ENCODE measurements around the gene SPSB1. TPM values are rescaled to one million over a fixed set of nuclear protein-coding genes. Genes with fewer than 3 reads are reported as not detected.
A peak's percentile ranks its signal among the peaks of the same experiment; 100 is the strongest.

The SPSB1 gene
- total RNA-seq, 2 experiments from 2014 or later, result 8.2 to 9.0 TPM

DNA sequence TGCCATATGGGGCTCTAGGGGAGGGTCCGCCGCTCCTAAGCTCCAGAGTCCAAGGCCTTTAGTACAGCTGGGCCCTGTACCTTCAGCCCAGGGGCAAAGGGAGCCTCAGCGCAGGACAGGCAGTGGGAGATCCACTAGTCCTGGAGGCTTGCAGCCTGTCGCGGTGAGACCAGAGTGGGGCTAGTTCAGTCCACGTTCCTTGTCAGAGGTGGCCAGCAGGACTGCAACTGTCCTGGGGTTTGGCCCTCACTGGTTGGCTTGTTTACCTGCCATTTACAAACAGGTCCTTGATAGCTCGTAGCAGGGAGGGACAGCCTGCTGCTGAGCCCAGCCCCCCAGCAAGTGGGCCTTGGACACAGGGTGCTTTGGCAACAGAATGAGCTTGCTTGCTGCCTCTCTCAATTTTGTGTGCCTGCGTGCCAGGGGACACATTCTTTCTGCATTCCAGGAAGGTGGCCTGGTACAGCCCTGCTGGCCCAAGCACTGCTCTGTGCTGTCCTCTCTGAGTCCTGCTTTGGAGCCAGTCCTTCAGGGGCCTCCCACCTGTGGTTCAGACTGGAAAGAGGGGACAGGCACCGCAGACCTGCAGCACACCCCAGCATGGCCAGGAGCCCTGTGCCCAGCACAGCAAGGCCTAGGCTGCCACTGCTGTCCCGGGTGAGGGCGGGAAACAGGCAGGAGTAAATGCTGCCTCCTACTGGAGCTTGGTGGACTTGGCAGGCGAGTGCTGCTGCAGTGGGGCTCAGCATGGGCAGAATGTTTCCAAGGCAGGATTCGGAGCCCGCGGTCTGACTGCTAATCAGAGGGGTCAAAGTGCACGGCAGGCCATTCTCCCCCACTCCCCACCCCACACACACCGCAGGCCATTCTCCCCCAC is 42.9 kb upstream of the SPSB1 start:
- Mint-ChIP-seq H3K4me1 (peaks cover 4% of the 10 kb centered on the region), H3K36me3 (no peaks in the 10 kb centered on the region), H3K4me3 (no peak overlapping the region), H3K27me3 (no peaks in the 10 kb centered on the region), H3K27ac (no peak overlapping the region), H3K9me3 (ENCODE audit: low read depth) (no peaks in the 10 kb centered on the region)
- CTCF ChIA-PET, result interaction anchor here (0.8 to 3.5 kb wide), 14 partner anchors 10 to 193 kb away, joined by 3 to 16 read pairs (median 4); partner anchors contain the start of gene H6PD
- DNase-seq (peak; percentile 57), ATAC-seq (peak; percentile 69)

DNA sequence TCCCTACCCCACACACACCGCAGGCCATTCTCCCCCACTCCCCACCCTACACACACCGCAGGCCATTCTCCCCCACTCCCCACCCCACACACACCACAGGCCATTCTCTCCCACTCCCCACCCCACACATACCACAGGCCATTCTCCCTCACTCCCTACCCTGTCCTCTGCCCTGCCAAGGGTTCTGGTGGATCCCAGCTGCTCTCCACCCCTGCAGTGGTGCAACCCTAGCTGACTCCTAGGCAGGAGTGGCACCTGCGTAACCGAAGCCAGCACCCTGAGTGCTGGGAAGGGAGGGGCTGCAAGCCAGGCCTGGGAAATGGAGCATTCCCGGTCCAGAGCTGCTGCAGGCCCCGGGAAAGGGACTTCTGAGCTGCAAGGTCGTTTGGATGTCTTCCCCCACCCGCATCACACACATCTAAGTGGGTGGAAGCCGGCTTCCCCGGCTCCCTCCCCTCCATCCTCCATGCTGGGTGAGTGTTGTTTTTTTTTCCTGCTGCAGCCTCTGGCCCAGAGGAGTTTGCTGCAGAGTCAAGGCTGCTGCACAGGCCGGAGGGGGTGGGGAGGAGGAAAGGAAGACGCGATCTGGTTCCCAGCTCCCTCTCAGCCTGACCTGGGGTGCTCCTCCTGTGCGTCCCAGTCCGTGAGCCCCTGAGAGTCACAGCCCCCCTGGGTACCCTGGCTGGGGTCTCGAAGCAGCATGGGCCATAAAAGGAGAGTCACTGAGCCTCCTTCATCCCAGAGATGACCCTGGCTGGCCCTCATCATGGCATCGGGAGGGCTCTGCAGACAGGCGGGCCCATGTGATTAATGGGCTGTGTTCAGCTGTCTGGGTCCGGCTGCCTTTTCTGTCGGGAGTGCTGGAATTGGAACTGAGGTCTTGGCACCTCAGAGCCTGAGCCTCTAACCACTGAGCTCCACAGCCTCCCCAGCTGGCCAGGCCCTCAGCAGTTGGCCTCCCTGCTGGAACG is 42.0 kb upstream of the SPSB1 start:
- H3K9me3 Mint-ChIP-seq (ENCODE audit: low read depth), result no peaks in the 10 kb centered on the region
- DNase-seq (no peak), ATAC-seq (no peak)
- no peak overlapping the region for H3K4me3 Mint-ChIP-seq
- H3K36me3 Mint-ChIP-seq, result no peaks in the 10 kb centered on the region
- H3K27me3 Mint-ChIP-seq, result no peaks in the 10 kb centered on the region
- no peak overlapping the region for H3K27ac Mint-ChIP-seq
- CTCF ChIA-PET, result interaction anchor here (1.0 to 3.5 kb wide), 12 partner anchors 11 to 145 kb away, joined by 3 to 16 read pairs (median 4); partner anchors contain the start of gene H6PD
- no peaks in the 10 kb centered on the region for H3K4me1 Mint-ChIP-seq

DNA sequence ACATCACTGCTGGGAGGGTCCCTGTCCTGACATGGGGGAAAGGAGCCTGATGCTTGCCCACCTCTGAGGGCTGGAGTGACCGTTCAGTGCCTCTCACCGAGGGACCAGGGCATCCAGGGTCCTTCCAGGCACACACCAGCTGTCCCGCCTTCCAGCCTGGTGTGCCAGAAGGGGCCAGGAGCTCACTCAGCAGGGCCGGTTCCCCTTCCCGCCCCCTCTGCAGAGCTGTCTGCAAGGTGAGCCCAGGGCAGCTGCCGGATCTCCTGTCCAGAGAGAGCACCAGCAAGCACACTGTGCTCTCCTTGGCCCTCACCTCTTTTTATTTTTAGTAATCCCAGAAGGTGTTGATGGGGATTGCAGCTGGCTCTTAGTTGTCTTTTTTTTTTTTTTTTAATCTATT is 41.2 kb upstream of the SPSB1 start:
- no peak for ATAC-seq

DNA sequence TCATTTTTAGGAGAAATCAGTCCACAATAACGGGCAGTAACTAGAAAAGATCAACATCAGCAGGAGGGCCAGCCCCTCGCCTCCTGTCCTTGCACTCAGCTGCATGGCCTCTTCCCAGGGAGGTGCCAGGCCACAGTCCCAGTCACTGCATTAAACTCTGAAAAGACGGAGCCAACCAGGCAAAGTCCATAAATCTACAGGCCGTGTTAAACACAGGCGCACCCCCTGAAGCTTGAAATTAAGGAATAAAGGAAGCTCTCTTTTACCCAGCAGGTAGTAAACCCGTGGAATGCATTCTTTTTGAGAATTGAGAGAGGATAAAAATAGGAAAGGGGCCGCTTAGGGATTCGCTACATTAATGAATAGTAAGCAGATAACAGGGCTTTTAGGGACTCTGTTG is 39.7 kb upstream of the SPSB1 start:
- DNase-seq (no peak), ATAC-seq (no peak)
- no peak overlapping the region for H3K4me3 Mint-ChIP-seq
- H3K27me3 Mint-ChIP-seq, result no peaks in the 10 kb centered on the region
- no peak overlapping the region for H3K27ac Mint-ChIP-seq
- CTCF ChIA-PET, result interaction anchor here (1.6 to 2.7 kb wide), 3 partner anchors 14 to 238 kb away, joined by 6 to 10 read pairs (median 8); no protein-coding TSS in a partner anchor
- H3K4me1 Mint-ChIP-seq, result no peaks in the 10 kb centered on the region
- H3K9me3 Mint-ChIP-seq (ENCODE audit: low read depth), result peaks cover under 1% of the 10 kb centered on the region
- peaks cover 3% of the 10 kb centered on the region for H3K36me3 Mint-ChIP-seq

More for the DNA sequence above, 41.2 kb upstream of the SPSB1 start:
- CTCF ChIA-PET, result interaction anchor here (1.2 to 3.5 kb wide), 4 partner anchors 18 to 239 kb away, joined by 3 to 16 read pairs (median 8); partner anchors contain the start of gene H6PD
- Mint-ChIP-seq H3K27me3 (no peaks in the 10 kb centered on the region), H3K27ac (no peak overlapping the region), H3K4me1 (no peaks in the 10 kb centered on the region), H3K36me3 (no peaks in the 10 kb centered on the region), H3K4me3 (no peak overlapping the region), H3K9me3 (ENCODE audit: low read depth) (no peaks in the 10 kb centered on the region)
- no peak for DNase-seq

DNA sequence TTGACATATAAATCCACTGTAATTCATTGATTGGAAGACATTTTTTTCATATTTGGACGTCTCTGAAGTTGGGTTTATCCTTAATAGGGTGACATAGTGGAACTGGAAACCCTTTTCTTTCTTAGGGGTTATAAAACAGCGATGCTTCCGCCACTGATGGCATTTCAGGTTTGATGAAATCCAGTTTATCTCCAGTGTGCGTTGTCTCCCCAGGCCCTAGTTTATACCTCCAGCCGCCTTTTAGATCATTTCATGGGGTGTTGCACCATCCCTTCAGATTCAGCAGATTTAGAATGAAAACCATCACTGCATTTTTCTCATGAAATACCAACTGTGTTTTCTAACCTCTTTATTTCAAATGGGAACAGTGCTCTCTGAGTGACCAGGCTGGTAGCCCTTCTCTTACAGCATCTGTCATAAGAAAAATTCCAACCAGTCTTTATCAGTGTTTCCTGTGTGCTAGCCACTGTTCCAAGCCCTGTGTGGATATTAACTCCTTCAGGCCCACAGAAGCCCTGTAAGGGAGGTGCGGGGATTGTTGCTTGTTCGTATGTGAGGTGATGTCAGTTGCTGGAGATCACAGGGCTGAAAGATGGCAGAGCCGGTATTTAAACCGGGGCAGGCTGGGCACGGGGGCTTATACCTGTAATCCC is 39.1 kb upstream of the SPSB1 start:
- peaks cover 6% of the 10 kb centered on the region for H3K9me3 Mint-ChIP-seq (ENCODE audit: low read depth)
- H3K36me3 Mint-ChIP-seq, result peaks cover 9% of the 10 kb centered on the region
- H3K4me3 Mint-ChIP-seq, result no peak overlapping the region
- H3K4me1 Mint-ChIP-seq, result no peaks in the 10 kb centered on the region
- DNase-seq, result no peak
- CTCF ChIA-PET, result interaction anchor here (1.6 to 2.7 kb wide), 2 partner anchors 13 to 237 kb away, joined by 8 to 10 read pairs; no protein-coding TSS in a partner anchor
- no peak overlapping the region for H3K27ac Mint-ChIP-seq
- no peaks in the 10 kb centered on the region for H3K27me3 Mint-ChIP-seq
- no peak for ATAC-seq

DNA sequence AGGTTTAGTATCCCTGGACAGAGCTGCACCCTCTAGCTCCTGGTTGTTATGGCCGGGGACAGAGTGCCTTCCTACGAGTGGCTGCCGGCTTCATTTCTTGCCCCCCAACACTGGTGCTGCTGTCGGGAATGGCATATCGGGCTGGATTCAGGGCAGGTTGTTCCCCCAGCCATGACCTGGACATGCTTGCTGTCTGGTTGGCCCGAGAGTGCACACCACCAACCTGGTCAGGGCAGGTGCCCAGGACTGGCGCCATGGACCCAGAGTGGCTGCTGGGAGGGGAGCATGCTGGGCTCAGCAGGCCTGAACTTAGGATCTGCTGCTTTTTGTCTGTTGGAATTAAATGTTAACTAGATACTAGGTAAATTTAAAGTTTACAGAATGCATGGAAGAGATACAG is 36.4 kb upstream of the SPSB1 start:
- H3K4me3 Mint-ChIP-seq, result no peak overlapping the region
- H3K27me3 Mint-ChIP-seq, result no peaks in the 10 kb centered on the region
- H3K27ac Mint-ChIP-seq, result no peak overlapping the region
- DNase-seq, result no peak
- H3K4me1 Mint-ChIP-seq, result no peaks in the 10 kb centered on the region
- peaks cover 30% of the 10 kb centered on the region for H3K36me3 Mint-ChIP-seq
- ATAC-seq, result no peak
- CTCF ChIA-PET, result interaction anchor here (1.1 to 1.2 kb wide), 3 partner anchors 12 to 76 kb away, joined by 3 read pairs; no protein-coding TSS in a partner anchor
- H3K9me3 Mint-ChIP-seq (ENCODE audit: low read depth), result peaks cover 24% of the 10 kb centered on the region

DNA sequence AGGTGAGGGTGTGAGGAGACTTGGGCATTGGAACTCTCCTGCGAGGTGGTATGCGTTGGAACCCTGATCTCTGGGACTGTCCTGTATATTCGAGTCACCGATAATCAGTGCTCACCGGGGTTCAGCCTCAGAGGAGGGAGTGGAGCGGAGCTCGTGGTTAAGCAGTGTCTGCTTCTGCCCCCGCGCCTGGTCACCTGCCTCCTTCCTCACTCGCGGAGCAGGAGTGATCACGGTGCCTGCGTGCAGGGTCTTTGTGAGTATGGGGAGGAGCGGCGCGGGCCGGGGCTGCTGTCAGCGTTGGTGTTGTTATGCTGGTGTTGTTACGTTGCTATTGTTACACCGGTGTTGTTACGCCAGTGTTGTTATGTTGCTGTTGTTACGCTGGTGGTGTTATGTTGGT is 34.8 kb upstream of the SPSB1 start:
- no peak overlapping the region for H3K4me3 Mint-ChIP-seq
- CTCF ChIA-PET, result no interaction called here
- H3K27ac Mint-ChIP-seq, result no peak overlapping the region
- H3K36me3 Mint-ChIP-seq, result peaks cover 30% of the 10 kb centered on the region
- peaks cover 24% of the 10 kb centered on the region for H3K9me3 Mint-ChIP-seq (ENCODE audit: low read depth)
- DNase-seq, result no peak
- H3K4me1 Mint-ChIP-seq, result no peaks in the 10 kb centered on the region
- no peak for ATAC-seq
- H3K27me3 Mint-ChIP-seq, result no peaks in the 10 kb centered on the region

DNA sequence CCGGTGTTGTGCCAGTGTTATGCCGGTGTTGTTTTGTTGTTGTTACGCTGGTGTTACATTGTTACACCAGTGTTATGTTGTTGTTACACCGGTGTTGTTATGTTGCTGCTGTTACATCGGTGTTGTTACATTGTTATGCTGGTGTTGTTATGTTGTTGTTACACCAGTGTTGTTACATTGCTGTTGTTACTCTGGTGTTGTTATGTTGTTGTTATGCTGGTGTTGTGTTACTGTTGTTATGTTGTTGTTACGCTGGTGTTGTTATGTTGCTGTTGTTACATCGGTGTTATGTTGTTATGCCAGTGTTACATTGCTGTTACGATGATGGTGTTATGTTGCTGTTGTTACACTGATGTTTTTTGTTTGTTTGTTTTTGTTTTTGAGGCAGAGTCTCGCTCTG is 34.1 kb upstream of the SPSB1 start:
- CTCF ChIA-PET, result no interaction called here
- Mint-ChIP-seq H3K9me3 (ENCODE audit: low read depth) (peaks cover 24% of the 10 kb centered on the region), H3K27ac (no peak overlapping the region), H3K27me3 (no peaks in the 10 kb centered on the region), H3K4me1 (no peaks in the 10 kb centered on the region), H3K4me3 (no peak overlapping the region), H3K36me3 (peaks cover 30% of the 10 kb centered on the region)
- DNase-seq, result no peak
- no peak for ATAC-seq

DNA sequence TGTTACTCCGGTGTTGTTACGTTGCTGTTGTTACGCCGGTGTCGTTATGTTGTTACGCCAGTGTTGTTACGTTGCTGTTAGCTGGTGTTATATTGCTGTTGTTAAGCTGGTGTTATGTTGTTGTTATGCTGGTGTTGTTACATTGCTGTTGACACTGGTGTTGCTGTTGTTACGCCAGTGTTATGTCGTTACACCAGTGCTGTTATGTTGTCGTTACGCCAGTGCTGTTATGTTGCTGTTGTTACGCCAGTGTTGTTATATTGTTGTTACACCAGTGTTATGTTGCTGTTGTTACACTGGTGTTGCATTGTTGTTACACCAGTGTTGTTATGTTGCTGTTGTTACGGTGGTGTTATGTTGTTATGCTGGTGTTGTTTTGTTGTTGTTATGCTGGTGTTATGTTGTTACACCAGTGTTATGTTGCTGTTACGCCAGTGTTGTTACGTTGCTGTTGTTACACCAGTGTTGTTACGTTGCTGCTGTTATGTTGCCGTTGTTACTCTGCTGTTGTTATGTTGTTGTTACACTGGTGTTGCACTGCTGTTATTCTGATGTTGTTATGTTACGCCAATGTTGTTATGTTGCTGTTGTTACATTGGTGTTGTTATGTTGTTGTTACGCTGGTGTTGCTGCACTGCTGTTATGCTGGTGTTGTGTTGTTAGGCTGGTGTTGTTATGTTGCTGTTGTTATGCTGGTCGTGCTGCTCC is 32.5 kb upstream of the SPSB1 start:
- Mint-ChIP-seq H3K36me3 (peaks cover 30% of the 10 kb centered on the region), H3K27ac (no peak overlapping the region), H3K4me3 (no peak overlapping the region), H3K4me1 (no peaks in the 10 kb centered on the region), H3K9me3 (ENCODE audit: low read depth) (peaks cover 24% of the 10 kb centered on the region), H3K27me3 (no peaks in the 10 kb centered on the region)
- no peak for ATAC-seq
- DNase-seq, result no peak
- CTCF ChIA-PET, result no interaction called here

DNA sequence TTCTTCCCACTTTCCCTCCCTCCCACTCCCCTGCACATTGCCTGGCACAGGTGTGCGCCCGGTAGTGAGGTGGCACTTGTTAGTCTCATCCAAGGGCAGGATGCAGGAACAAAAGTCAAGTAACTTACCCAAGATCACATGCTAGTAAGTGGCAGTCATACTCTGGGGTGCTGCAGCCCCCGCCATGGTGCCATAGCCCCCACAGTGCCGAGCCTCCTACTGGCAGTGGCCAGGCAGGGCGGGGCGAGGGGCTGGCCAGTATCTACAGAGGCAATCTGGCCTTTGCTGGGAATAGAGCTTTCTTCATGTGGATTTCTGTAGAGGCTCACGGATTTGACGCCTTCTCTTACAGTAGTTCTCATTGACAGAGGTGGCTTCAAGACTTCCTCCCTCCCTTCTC is 31.2 kb upstream of the SPSB1 start:
- Mint-ChIP-seq H3K4me3 (no peak overlapping the region), H3K27me3 (no peaks in the 10 kb centered on the region), H3K9me3 (ENCODE audit: low read depth) (peaks cover 24% of the 10 kb centered on the region), H3K27ac (no peak overlapping the region), H3K36me3 (peaks cover 30% of the 10 kb centered on the region), H3K4me1 (no peaks in the 10 kb centered on the region)
- CTCF ChIA-PET, result no interaction called here
- DNase-seq (no peak), ATAC-seq (peak; percentile 16)

DNA sequence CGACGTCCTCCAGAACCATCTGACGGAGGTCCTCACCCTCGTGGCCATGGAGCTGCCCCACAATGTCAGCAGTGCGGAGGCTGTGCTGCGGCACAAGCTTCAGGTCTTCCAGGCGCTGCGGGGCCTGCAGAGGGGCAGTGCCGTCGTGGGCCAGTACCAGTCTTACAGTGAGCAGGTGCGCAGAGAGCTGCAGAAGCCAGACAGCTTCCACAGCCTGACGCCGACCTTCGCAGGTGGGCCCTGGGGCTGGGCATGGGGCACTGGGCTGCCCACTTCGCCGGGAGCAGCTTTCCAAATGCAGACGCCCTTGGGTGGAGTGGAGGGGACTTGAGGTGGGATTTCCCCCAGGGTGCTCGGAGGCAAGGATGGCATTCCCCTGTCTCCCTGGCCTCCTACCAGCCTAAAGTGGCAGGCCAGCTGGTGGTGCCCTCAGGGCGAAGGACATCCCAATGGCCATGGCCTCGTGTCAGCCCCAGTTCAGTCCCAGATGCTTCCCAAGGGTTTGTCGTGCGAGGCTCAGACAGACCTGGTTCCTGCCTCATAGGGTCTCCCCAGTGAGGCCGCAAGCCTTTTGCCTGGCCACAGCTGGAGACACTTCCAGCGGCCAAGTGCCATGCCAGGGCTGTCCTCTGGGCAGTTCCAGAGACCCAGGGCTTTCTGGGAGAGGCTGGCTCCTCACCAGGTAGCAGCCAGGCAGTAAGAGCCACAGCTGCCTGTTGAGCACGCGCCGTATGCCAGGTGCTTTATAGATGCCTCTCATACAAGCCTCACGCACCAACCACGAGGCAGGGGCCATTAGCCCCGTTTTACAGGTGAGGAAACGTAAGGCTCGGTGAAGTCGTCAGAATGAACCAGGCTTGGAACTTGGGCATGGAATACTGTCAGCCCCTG is 30.4 kb upstream of the SPSB1 start:
- Mint-ChIP-seq H3K4me3 (no peak overlapping the region), H3K36me3 (peaks cover 30% of the 10 kb centered on the region), H3K27ac (no peak overlapping the region), H3K9me3 (ENCODE audit: low read depth) (peaks cover 24% of the 10 kb centered on the region), H3K27me3 (no peaks in the 10 kb centered on the region), H3K4me1 (peaks cover 5% of the 10 kb centered on the region)
- DNase-seq (no peak), ATAC-seq (no peak)
- CTCF ChIA-PET, result interaction anchor here (1.0 kb wide), 1 partner anchor 229 kb away, joined by 5 read pairs; no protein-coding TSS in a partner anchor

Measured in activated CD8-positive, alpha-beta memory T cell treated with anti-CD3 and anti-CD28 coated beads, Interleukin-2, amount 10 ng/mL, durations not matched to agents 7 days and 5 days (primary cell).